SK-N-SH treated with all-trans-retinoic acid at 6 μM for 48 hours (cell line): ENCODE data around the gene MYOCD.

ENCODE experiments used
- ATAC-seq: fragments of 200-7000 bp; cut with Tn5 transposase; 3 replicates; pipeline ENCODE4 v1.9.1; 2020; ENCODE audit warnings: mild to moderate bottlenecking, moderate library complexity
- BACH2 ChIP-seq: fragments of 250-450 bp; sonication (Bioruptor Pico); IDR thresholded peaks from 2 replicates; pipeline ENCODE4 v1.9.0; 2021; ENCODE audit warnings: mild to moderate bottlenecking, borderline replicate concordance
- CSDC2 ChIP-seq: fragments of 250-450 bp; sonication (Bioruptor Pico); IDR thresholded peaks from 2 replicates; pipeline ENCODE4 v1.5.0; 2020; ENCODE audit warnings: mild to moderate bottlenecking, moderate library complexity
- ESRRG ChIP-seq: fragments of 250-450 bp; sonication (Bioruptor Pico); IDR thresholded peaks from 2 replicates; pipeline ENCODE4 v1.6.1; 2021; ENCODE audit warnings: mild to moderate bottlenecking
- GLIS3 ChIP-seq: fragments of 250-450 bp; sonication (Bioruptor Pico); IDR thresholded peaks from 2 replicates; pipeline ENCODE4 v1.5.0; 2020; ENCODE audit warnings: mild to moderate bottlenecking, moderate library complexity
- OSR1 ChIP-seq: fragments of 250-450 bp; sonication (Bioruptor Pico); IDR thresholded peaks from 2 replicates; pipeline ENCODE4 v1.8.0; 2022; ENCODE audit warnings: moderate library complexity, mild to moderate bottlenecking, inconsistent platforms
- PPARA ChIP-seq: fragments of 250-450 bp; sonication (Bioruptor Pico); IDR thresholded peaks from 2 replicates; pipeline ENCODE4 v1.5.0; 2020; ENCODE audit warnings: mild to moderate bottlenecking, borderline replicate concordance
- RARB ChIP-seq: fragments of 250-450 bp; sonication (Bioruptor Pico); IDR thresholded peaks from 2 replicates; pipeline ENCODE4 v1.8.0; 2021; ENCODE audit warnings: mild to moderate bottlenecking, moderate library complexity
- SNAI2 ChIP-seq: fragments of 250-450 bp; sonication (Bioruptor Pico); IDR thresholded peaks from 2 replicates; pipeline ENCODE4 v1.5.0; 2020; ENCODE audit warnings: mild to moderate bottlenecking, moderate library complexity
- TOX ChIP-seq: fragments of 250-450 bp; sonication (Bioruptor Pico); IDR thresholded peaks from 2 replicates; pipeline ENCODE4 v1.8.0; 2021; ENCODE audit warnings: mild to moderate bottlenecking, moderate library complexity, borderline replicate concordance
- ZC3H10 ChIP-seq: fragments of 250-450 bp; sonication (Bioruptor Pico); IDR thresholded peaks from 2 replicates; pipeline ENCODE4 v1.5.1; 2021; ENCODE audit warnings: mild to moderate bottlenecking, moderate library complexity
- ZFP3 ChIP-seq: fragments of 250-450 bp; sonication (Bioruptor Pico); IDR thresholded peaks from 2 replicates; pipeline ENCODE4 v1.5.0; 2020; ENCODE audit warnings: mild to moderate bottlenecking, moderate library complexity
- ZFP30 ChIP-seq: fragments of 450-650 bp; formaldehyde crosslinking; IDR thresholded peaks from 2 replicates; pipeline ENCODE4 v1.5.0; 2022; ENCODE audit warnings: mild to moderate bottlenecking, moderate library complexity
- ZNF70 ChIP-seq: fragments of 450-650 bp; formaldehyde crosslinking; IDR thresholded peaks from 2 replicates; pipeline ENCODE4 v1.5.0; 2020; ENCODE audit warnings: mild to moderate bottlenecking, moderate library complexity
- ZNF8 ChIP-seq: fragments of 450-650 bp; formaldehyde crosslinking; IDR thresholded peaks from 2 replicates; pipeline ENCODE4 v1.5.0; 2020; ENCODE audit warnings: mild to moderate bottlenecking, moderate library complexity
- TF ChIP-seq, protein P1 (sequence below): fragments of 250-450 bp; sonication (Bioruptor Pico); IDR thresholded peaks from 2 replicates; pipeline ENCODE4 v1.5.0; 2020; ENCODE audit warnings: mild to moderate bottlenecking, moderate library complexity
- TF ChIP-seq, protein P2 (sequence below): fragments of 250-450 bp; sonication (Bioruptor Pico); IDR thresholded peaks from 2 replicates; pipeline ENCODE4 v1.8.0; 2021; ENCODE audit warnings: low read depth, mild to moderate bottlenecking, moderate library complexity, borderline replicate concordance
- TF ChIP-seq, protein P3 (sequence below): fragments of 250-450 bp; sonication (Bioruptor Pico); IDR thresholded peaks from 2 replicates; pipeline ENCODE4 v1.5.1; 2021; ENCODE audit warnings: mild to moderate bottlenecking, moderate library complexity
- TF ChIP-seq, protein P4 (sequence below): fragments of 250-450 bp; sonication (Bioruptor Pico); IDR thresholded peaks from 2 replicates; pipeline ENCODE4 v1.8.0; 2020; ENCODE audit warnings: mild to moderate bottlenecking, moderate library complexity, borderline replicate concordance

Gene MYOCD

DNA sequence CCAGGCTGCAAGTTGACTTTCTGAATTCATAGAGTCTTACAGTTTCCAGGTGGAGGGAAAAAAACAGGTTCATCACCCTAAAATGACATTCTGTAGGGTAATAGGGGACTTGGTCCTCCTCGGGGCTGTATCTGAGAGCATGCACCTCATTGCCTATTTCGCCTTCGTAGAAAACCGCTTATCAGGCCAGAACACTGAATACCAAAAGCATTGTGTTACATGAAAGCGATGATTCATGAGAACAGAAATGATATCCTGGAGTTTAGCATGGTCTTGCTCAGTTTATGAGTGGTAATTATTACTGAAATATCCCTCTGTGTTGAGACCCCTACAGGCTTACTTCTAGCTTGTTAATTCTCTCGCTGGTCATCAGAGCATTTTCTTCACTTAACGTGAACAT is 62.2 kb downstream of the MYOCD start (continued):
- TF ChIP-seq, protein P1, sequence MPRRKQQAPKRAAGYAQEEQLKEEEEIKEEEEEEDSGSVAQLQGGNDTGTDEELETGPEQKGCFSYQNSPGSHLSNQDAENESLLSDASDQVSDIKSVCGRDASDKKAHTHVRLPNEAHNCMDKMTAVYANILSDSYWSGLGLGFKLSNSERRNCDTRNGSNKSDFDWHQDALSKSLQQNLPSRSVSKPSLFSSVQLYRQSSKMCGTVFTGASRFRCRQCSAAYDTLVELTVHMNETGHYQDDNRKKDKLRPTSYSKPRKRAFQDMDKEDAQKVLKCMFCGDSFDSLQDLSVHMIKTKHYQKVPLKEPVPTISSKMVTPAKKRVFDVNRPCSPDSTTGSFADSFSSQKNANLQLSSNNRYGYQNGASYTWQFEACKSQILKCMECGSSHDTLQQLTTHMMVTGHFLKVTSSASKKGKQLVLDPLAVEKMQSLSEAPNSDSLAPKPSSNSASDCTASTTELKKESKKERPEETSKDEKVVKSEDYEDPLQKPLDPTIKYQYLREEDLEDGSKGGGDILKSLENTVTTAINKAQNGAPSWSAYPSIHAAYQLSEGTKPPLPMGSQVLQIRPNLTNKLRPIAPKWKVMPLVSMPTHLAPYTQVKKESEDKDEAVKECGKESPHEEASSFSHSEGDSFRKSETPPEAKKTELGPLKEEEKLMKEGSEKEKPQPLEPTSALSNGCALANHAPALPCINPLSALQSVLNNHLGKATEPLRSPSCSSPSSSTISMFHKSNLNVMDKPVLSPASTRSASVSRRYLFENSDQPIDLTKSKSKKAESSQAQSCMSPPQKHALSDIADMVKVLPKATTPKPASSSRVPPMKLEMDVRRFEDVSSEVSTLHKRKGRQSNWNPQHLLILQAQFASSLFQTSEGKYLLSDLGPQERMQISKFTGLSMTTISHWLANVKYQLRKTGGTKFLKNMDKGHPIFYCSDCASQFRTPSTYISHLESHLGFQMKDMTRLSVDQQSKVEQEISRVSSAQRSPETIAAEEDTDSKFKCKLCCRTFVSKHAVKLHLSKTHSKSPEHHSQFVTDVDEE (CRISPR knock-in tag), result no peak
- no peak for TF ChIP-seq TOX (CRISPR knock-in tag)
- no peak for TF ChIP-seq BACH2 (CRISPR knock-in tag)
- no peak for TF ChIP-seq ZC3H10 (CRISPR knock-in tag)
- TF ChIP-seq, all 23 proteins: peak for 0

DNA sequence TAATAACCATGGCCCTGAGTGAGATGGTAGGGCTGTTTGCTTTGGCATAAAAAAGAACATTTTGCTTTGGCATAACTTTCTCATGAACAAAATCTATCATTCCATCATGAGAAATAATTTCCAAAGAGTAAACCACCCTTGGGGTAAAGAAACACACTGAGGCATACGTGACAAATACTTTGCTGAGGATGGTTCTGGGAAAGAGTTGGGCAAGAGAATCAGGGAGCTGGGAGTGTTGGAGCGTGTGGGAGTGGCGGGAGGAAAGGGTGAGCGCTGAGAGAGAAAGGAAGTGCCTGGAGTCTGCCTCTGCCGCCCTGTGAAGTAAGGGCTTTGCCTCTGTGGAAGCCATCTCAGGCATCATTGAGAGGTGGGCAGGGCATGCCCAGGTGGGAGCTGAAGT is 63.4 kb downstream of the MYOCD start:
- TF ChIP-seq RARB (CRISPR knock-in tag) (no peak), ZNF8 (CRISPR knock-in tag) (no peak), ZFP30 (CRISPR knock-in tag) (no peak), CSDC2 (CRISPR knock-in tag) (no peak), OSR1 (CRISPR knock-in tag) (no peak), GLIS3 (no peak), ZNF70 (CRISPR knock-in tag) (no peak)
- TF ChIP-seq, protein P1 (CRISPR knock-in tag), result no peak
- TF ChIP-seq, protein P2, sequence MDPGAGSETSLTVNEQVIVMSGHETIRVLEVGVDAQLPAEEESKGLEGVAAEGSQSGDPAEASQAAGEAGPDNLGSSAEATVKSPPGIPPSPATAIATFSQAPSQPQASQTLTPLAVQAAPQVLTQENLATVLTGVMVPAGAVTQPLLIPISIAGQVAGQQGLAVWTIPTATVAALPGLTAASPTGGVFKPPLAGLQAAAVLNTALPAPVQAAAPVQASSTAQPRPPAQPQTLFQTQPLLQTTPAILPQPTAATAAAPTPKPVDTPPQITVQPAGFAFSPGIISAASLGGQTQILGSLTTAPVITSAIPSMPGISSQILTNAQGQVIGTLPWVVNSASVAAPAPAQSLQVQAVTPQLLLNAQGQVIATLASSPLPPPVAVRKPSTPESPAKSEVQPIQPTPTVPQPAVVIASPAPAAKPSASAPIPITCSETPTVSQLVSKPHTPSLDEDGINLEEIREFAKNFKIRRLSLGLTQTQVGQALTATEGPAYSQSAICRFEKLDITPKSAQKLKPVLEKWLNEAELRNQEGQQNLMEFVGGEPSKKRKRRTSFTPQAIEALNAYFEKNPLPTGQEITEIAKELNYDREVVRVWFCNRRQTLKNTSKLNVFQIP (CRISPR knock-in tag), result no peak
- TF ChIP-seq, all 23 proteins: peak for 0
- ATAC-seq, result no peak

DNA sequence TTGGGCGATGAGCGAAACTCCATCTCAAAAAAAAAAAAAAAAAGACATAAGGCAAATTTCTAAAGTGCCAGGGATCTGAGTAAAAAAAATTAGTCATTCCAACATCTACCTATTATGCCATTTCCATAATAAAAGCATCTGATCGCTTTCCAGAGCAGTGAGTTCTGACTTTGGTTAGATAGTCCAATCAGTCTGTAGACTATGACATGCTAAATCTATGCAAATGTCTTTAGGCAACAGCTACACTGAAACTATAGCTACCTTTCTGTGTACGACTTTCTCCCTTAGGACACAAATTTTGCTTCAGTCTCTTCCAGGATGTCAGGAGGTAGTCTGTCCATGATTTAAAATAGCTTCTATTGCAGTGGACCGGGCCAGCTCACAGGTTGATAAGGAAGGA is 64.7 kb downstream of the MYOCD start:
- TF ChIP-seq ZFP3 (CRISPR knock-in tag) (no peak), SNAI2 (no peak)
- TF ChIP-seq, protein P3, sequence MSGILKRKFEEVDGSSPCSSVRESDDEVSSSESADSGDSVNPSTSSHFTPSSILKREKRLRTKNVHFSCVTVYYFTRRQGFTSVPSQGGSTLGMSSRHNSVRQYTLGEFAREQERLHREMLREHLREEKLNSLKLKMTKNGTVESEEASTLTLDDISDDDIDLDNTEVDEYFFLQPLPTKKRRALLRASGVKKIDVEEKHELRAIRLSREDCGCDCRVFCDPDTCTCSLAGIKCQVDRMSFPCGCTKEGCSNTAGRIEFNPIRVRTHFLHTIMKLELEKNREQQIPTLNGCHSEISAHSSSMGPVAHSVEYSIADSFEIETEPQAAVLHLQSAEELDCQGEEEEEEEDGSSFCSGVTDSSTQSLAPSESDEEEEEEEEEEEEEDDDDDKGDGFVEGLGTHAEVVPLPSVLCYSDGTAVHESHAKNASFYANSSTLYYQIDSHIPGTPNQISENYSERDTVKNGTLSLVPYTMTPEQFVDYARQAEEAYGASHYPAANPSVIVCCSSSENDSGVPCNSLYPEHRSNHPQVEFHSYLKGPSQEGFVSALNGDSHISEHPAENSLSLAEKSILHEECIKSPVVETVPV, result no peak
- TF ChIP-seq, protein P4, sequence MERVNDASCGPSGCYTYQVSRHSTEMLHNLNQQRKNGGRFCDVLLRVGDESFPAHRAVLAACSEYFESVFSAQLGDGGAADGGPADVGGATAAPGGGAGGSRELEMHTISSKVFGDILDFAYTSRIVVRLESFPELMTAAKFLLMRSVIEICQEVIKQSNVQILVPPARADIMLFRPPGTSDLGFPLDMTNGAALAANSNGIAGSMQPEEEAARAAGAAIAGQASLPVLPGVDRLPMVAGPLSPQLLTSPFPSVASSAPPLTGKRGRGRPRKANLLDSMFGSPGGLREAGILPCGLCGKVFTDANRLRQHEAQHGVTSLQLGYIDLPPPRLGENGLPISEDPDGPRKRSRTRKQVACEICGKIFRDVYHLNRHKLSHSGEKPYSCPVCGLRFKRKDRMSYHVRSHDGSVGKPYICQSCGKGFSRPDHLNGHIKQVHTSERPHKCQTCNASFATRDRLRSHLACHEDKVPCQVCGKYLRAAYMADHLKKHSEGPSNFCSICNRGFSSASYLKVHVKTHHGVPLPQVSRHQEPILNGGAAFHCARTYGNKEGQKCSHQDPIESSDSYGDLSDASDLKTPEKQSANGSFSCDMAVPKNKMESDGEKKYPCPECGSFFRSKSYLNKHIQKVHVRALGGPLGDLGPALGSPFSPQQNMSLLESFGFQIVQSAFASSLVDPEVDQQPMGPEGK (CRISPR knock-in tag), result no peak
- TF ChIP-seq, all 23 proteins: peak for 0
- no peak for ATAC-seq

DNA sequence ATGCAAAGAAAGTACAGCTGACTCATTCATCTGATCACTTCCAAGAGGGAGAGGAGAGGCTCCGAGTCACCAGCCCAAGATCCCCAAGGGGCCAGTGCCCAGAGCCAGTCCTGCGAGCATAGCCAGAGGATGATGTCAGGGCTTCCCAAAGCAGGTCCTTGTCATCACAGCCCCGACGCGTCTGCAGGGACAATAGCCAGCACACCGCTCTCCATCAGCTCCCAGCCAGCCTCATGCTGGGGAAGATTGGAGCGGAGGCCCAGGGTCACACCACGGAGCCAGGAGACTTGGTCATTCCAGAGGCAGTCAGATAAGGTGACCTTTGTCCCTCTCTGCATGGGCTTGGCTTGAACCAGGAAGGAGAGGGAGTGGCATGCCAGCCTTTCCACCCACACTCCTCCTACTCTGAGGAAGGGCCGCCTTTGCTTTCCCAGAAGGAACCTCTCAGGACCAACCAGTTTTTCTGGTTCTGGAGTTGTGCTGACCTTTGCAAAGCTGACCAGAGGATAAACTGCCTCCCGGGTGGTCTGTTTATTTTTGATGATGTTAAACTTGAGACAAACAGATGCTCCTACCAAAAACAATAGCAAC is 65.3 kb downstream of the MYOCD start:
- ATAC-seq, result no peak
- no peak for TF ChIP-seq ZNF70 (CRISPR knock-in tag)
- TF ChIP-seq TOX (CRISPR knock-in tag), result no peak
- TF ChIP-seq ZC3H10 (CRISPR knock-in tag), result no peak
- no peak for TF ChIP-seq GLIS3
- no peak for TF ChIP-seq RARB (CRISPR knock-in tag)
- TF ChIP-seq, protein P4 (CRISPR knock-in tag), result no peak
- no peak for TF ChIP-seq BACH2 (CRISPR knock-in tag)
- TF ChIP-seq, protein P2 (CRISPR knock-in tag), result no peak
- no peak for TF ChIP-seq ESRRG (CRISPR knock-in tag)
- no peak for TF ChIP-seq ZFP30 (CRISPR knock-in tag)
- TF ChIP-seq PPARA (CRISPR knock-in tag), result no peak
- TF ChIP-seq, protein P3, result no peak
